Suprapubic skin (tissue), 3 donors: ENCODE results near the gene SCN7A.

Experiments used
- EP300 ChIP-seq: sonication (generic); formaldehyde crosslinking; IDR thresholded peaks from one replicate; pipeline ENCODE4 v1.6.1; 2017; ENCODE audit warnings: antibody characterized with exemption
- POLR2A ChIP-seq, 2 donors: fragments of 450-650 bp; IDR thresholded peaks; one replicate each; pipeline ENCODE4 v1.6.1; 2017; ENCODE audit warnings: antibody characterized with exemption in 2 of 2, mild to moderate bottlenecking in 2 of 2, moderate library complexity in 2 of 2
- TF ChIP-seq, protein P1 (sequence below), 2 donors: fragments of 200-600 bp in 1 of 2; fragments of 450-650 bp in 1 of 2; sonication (generic) in 1 of 2; IDR thresholded peaks; one replicate each; pipeline ENCODE4 v1.5.1; 2016 to 2019; ENCODE audit warnings: antibody characterized with exemption in 2 of 2, mild to moderate bottlenecking in 1 of 2, moderate library complexity in 1 of 2

DNA sequence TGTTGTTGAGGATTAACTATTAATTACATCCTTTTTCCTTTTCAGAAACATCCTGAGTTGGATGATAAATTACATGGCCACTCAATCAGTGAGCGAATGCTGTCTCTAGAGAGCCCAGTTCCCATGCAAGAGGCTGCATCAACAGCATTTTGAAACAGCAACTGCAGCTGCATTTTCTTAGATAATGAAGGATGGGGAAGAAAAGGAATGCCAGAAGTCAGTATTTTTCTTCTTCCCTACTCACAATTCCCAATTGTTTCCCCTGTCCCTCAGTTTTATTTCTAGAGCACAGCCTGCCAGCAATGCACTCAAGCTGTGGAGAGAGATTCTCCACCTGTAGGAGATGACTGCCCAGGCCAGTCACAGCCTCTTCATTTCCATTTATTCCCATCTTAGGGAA lies 6.9 kb downstream of the SCN7A start:
- TF ChIP-seq, protein P1, sequence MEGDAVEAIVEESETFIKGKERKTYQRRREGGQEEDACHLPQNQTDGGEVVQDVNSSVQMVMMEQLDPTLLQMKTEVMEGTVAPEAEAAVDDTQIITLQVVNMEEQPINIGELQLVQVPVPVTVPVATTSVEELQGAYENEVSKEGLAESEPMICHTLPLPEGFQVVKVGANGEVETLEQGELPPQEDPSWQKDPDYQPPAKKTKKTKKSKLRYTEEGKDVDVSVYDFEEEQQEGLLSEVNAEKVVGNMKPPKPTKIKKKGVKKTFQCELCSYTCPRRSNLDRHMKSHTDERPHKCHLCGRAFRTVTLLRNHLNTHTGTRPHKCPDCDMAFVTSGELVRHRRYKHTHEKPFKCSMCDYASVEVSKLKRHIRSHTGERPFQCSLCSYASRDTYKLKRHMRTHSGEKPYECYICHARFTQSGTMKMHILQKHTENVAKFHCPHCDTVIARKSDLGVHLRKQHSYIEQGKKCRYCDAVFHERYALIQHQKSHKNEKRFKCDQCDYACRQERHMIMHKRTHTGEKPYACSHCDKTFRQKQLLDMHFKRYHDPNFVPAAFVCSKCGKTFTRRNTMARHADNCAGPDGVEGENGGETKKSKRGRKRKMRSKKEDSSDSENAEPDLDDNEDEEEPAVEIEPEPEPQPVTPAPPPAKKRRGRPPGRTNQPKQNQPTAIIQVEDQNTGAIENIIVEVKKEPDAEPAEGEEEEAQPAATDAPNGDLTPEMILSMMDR (IDR thresholded peaks at IDR 0.05), result no peak
- TF ChIP-seq POLR2A (IDR thresholded peaks at IDR 0.05) (no peak), EP300 (no peak)
